Caki2 (cell line): ENCODE results near the gene BMS1. TPM values are rescaled to one million over a fixed set of nuclear protein-coding genes. Genes with fewer than 3 reads are reported as not detected.
A peak's percentile ranks its signal among the peaks of the same experiment; 100 is the strongest.
"Not testable (repeated sequence)": the region's sequence is repeated elsewhere in the genome, so short reads cannot be mapped to it uniquely, and the experiment has no call there.

ENCODE experiments used
- DNase-seq: peaks from one replicate; pipeline ENCODE4 v3.0.0-alpha.2; 2015; ENCODE audit warnings: low read depth
- in situ Hi-C: cut with HindIII; loops from 2 replicates; pipeline ENCODE4 v1.10.0; 2016; ENCODE audit warnings: low sequenced_read_pairs, low pct_unique_long_range_greater_than_20kb, mixed read lengths
- total RNA-seq: library from RNA; depleted of rRNA; stranded (reverse); fragments of >200 nt; shearing (Covaris generic); gene quantifications from 2 replicates; pipeline ENCODE4 v1.2.3, GENCODE V29; 2014; ENCODE audit warnings: low replicate concordance

Gene BMS1
- total RNA-seq, 1 experiment from 2014 or later: 18.4 TPM

GRCh38 chr10:42780456-42780855, 2.1 kb upstream of the BMS1 start:
- in situ Hi-C loops: no loop called here
- no peak for DNase-seq

- DNase-seq: peak; percentile 67
Observed at GRCh38 chr10:42781893-42782445, 626 bp upstream of the BMS1 start.

GRCh38 chr10:42783181-42783549, 570 bp downstream of the BMS1 start:
- in situ Hi-C loops: no loop called here
- no peak for DNase-seq

More at GRCh38 chr10:42781893-42782445, 626 bp upstream of the BMS1 start:
- in situ Hi-C loops: no loop called here

- in situ Hi-C loops: no loop called here
- DNase-seq: no peak
Observed at GRCh38 chr10:42785759-42786158, 3.2 kb downstream of the BMS1 start.

- in situ Hi-C loops: no loop called here
- DNase-seq: no peak
Observed at GRCh38 chr10:42790835-42791234, 8.2 kb downstream of the BMS1 start.

- in situ Hi-C loops: no loop called here
- no peak for DNase-seq
Observed at GRCh38 chr10:42795701-42796100, 13.1 kb downstream of the BMS1 start.

GRCh38 chr10:42801135-42801534, 18.5 kb downstream of the BMS1 start:
- in situ Hi-C loops: no loop called here
- DNase-seq: no peak

GRCh38 chr10:42802876-42803275, 20.3 kb downstream of the BMS1 start:
- in situ Hi-C loops: no loop called here
- DNase-seq: no peak

GRCh38 chr10:42809676-42810075, 27.1 kb downstream of the BMS1 start:
- peak; percentile 20 for DNase-seq
- in situ Hi-C loops: no loop called here

- in situ Hi-C loops: no loop called here
- DNase-seq: no peak
Observed at GRCh38 chr10:42812028-42812427, 29.4 kb downstream of the BMS1 start.

GRCh38 chr10:42813989-42814687, 31.5 kb downstream of the BMS1 start:
- not testable (repeated sequence) for DNase-seq

GRCh38 chr10:42816334-42816733, 33.7 kb downstream of the BMS1 start:
- in situ Hi-C loops, DNase-seq: not testable (repeated sequence)

More at GRCh38 chr10:42813989-42814687, 31.5 kb downstream of the BMS1 start:
- in situ Hi-C loops: not testable (repeated sequence)

GRCh38 chr10:42816912-42817311, 34.3 kb downstream of the BMS1 start:
- no peak for DNase-seq
- in situ Hi-C loops: no loop called here

- DNase-seq, in situ Hi-C loops: not testable (repeated sequence)
Observed at GRCh38 chr10:42817417-42817816, 34.8 kb downstream of the BMS1 start.

GRCh38 chr10:42826759-42827158, 44.2 kb downstream of the BMS1 start:
- DNase-seq, in situ Hi-C loops: not testable (repeated sequence)

GRCh38 chr10:42827201-42827600, 44.6 kb downstream of the BMS1 start:
- DNase-seq: no peak
- in situ Hi-C loops: no loop called here

- in situ Hi-C loops, DNase-seq: not testable (repeated sequence)
Observed at GRCh38 chr10:42828391-42828790, 45.8 kb downstream of the BMS1 start.

GRCh38 chr10:42830237-42830636, 47.6 kb downstream of the BMS1 start:
- in situ Hi-C loops: no loop called here
- DNase-seq: no peak

GRCh38 chr10:42836096-42836495, 53.5 kb downstream of the BMS1 start:
- no peak for DNase-seq
- in situ Hi-C loops: no loop called here
